Testis (tissue), 2 donors: ENCODE data around the gene CYP2B6.

Experiments used
- CTCF ChIP-seq, 3 experiments: fragments of 450-650 bp in 2 of 3; fragments of 200-600 bp in 1 of 3; sonication (generic) in 1 of 3; IDR thresholded peaks; one replicate each; pipeline ENCODE4 v1.5.1; 2016 to 2019; ENCODE audit warnings: antibody characterized with exemption in 3 of 3, mild to moderate bottlenecking in 2 of 3, moderate library complexity in 1 of 3
- POLR2A ChIP-seq: fragments of 450-650 bp; IDR thresholded peaks from one replicate; pipeline ENCODE4 v1.6.1; 2017; ENCODE audit warnings: antibody characterized with exemption, mild to moderate bottlenecking, moderate library complexity

GRCh38 chr19:40995355-40995754 is 4.3 kb downstream of the CYP2B6 start:
- TF ChIP-seq POLR2A (no peak), CTCF (IDR thresholded peaks at IDR 0.05) (no peak)
